GM23248 (cell line): ENCODE data around the gene ASB3.

Experiments
- EZH2 ChIP-seq: fragments of 200-600 bp; sonication (generic); IDR thresholded peaks from 2 replicates; pipeline ENCODE4 v1.6.1; 2018; ENCODE audit warnings: antibody characterized with exemption, mild to moderate bottlenecking; ENCODE audit not compliant: insufficient read depth, poor library complexity, severe bottlenecking
- EZH2phosphoT487 ChIP-seq: fragments of 200-600 bp; sonication (generic); IDR thresholded peaks from 2 replicates; pipeline ENCODE4 v1.6.1; 2018; ENCODE audit warnings: antibody characterized with exemption, moderate library complexity, mild to moderate bottlenecking, low read depth; ENCODE audit not compliant: insufficient read depth

- TF ChIP-seq EZH2: no peak
- no peak for TF ChIP-seq EZH2phosphoT487
Observed at GRCh38 chr2:53813151-53813550, 26.4 kb upstream of the ASB3 start.
